ENCODE results near the gene SLC39A10. TPM values are rescaled to one million over a fixed set of nuclear protein-coding genes. Genes with fewer than 3 reads are reported as not detected.

The SLC39A10 gene
- total and polyA plus RNA-seq, 10 of the 15 experiments (the other 5 are each of a cell fraction or from before 2014, with no cell fraction given), result 2.0 to 23.6 (median 7.9) TPM

GRCh38 chr2:195659982-195660890 is 3.2 kb downstream of the SLC39A10 start (continued):
- TF ChIP-seq ZBTB40 (IDR thresholded peaks at IDR 0.05; ENCODE audit: borderline replicate concordance) (peak; percentile 29; the same call in 1 of the 2 replicates), RAD21 (IDR thresholded peaks at IDR 0.05; ENCODE audit: insufficient read depth, low read depth, low read length) (peak; percentile 95), RUNX3 (IDR thresholded peaks at IDR 0.05; ENCODE audit: low read length) (0 out of 2 replicates have a peak, but pooled peaks have one; percentile 41), HDAC6 (IDR thresholded peaks at IDR 0.05; ENCODE audit: unreplicated experiment) (no peak), RELA (IDR thresholded peaks at IDR 0.05; ENCODE audit: borderline replicate concordance, partially characterized antibody) (no peak), PBX3 (IDR thresholded peaks at IDR 0.05; ENCODE audit: insufficient replicate concordance, low read depth, low read length) (no peak), SMARCA5 (IDR thresholded peaks at IDR 0.05) (0 out of 2 replicates have a peak, but pooled peaks have one; percentile 60)

Data from GM12878 (cell line).